ENCODE results near the gene SLC17A5. TPM values are rescaled to one million over a fixed set of nuclear protein-coding genes. Genes with fewer than 3 reads are reported as not detected.
"Not testable (repeated sequence)": the region's sequence is repeated elsewhere in the genome, so short reads cannot be mapped to it uniquely, and the experiment has no call there.

The SLC17A5 gene
- total RNA-seq, 2 experiments from 2014 or later: 5.0 to 5.7 TPM

- DNase-seq: no peak
- Mint-ChIP-seq H3K4me1 (ENCODE audit: low read depth) (no peaks in the 10 kb centered on the region), H3K9me3 (ENCODE audit: insufficient read depth) (no peaks in the 10 kb centered on the region), H3K27me3 (ENCODE audit: low read depth) (peaks cover 36% of the 10 kb centered on the region), H3K36me3 (ENCODE audit: low read depth) (peaks cover 3% of the 10 kb centered on the region), H3K4me3 (no peak overlapping the region), H3K27ac (no peak overlapping the region)
- POLR2A ChIA-PET: no interaction called here
- ATAC-seq: no peak
- CTCF ChIA-PET: interaction anchor here (1.6 to 4.8 kb wide), 2 partner anchors 12 to 45 kb away, joined by 7 to 21 read pairs; no protein-coding TSS in a partner anchor
Observed at GRCh38 chr6:73688351-73688750, 34.6 kb upstream of the SLC17A5 start.

- POLR2A ChIA-PET; H3K4me3 Mint-ChIP-seq; H3K27ac Mint-ChIP-seq; H3K9me3 Mint-ChIP-seq (ENCODE audit: insufficient read depth); ATAC-seq; H3K36me3 Mint-ChIP-seq (ENCODE audit: low read depth); DNase-seq; H3K4me1 Mint-ChIP-seq (ENCODE audit: low read depth): not testable (repeated sequence)
- peaks cover 31% of the 10 kb centered on the region for H3K27me3 Mint-ChIP-seq (ENCODE audit: low read depth)
- CTCF ChIA-PET: interaction anchor here (1.3 to 1.5 kb wide), 2 partner anchors 9 to 49 kb away, joined by 3 to 7 read pairs; no protein-coding TSS in a partner anchor
Observed at GRCh38 chr6:73683574-73683973, 29.8 kb upstream of the SLC17A5 start.

DNA sequence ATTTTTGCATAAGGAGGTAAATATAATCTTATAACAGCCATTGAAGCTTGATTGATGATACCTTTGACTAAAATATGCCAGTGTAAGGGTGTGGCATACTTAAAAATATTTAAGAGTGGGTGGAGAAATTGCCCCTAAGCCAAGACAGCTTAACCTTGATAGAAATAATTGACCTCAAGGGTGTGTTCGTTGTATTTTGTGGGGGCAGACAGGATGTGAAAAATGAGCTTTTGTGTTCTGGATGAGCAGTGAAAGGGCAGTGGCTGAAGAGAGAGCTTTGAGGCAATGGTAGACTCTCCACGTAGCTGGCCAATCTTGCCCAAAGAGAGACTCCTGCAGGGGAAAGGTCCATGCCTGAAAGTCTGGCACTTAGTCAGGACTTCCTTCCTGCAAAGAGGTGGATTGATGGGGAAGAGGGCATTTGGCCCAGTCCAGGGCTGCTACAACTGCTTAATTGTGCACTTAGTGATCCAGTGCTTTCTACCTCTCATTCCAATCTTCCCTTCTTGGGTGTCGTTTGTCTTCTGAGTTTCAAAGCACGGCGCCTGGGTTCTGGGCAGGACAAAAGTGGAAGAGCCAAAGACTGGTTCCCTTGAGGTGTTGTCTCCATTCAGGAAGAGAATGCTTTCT lies 26.6 kb upstream of the SLC17A5 start:
- no peak overlapping the region for H3K27ac Mint-ChIP-seq
- ATAC-seq: no peak
- H3K4me3 Mint-ChIP-seq: no peak overlapping the region
- no peak for DNase-seq
- H3K9me3 Mint-ChIP-seq (ENCODE audit: insufficient read depth): no peaks in the 10 kb centered on the region
- no peaks in the 10 kb centered on the region for H3K36me3 Mint-ChIP-seq (ENCODE audit: low read depth)
- CTCF ChIA-PET: interaction anchor here (1.0 to 1.4 kb wide), 4 partner anchors 10 to 53 kb away, joined by 3 to 6 read pairs (median 3); no protein-coding TSS in a partner anchor
- POLR2A ChIA-PET: no interaction called here
- H3K4me1 Mint-ChIP-seq (ENCODE audit: low read depth): peaks cover 2% of the 10 kb centered on the region
- H3K27me3 Mint-ChIP-seq (ENCODE audit: low read depth): peaks cover 18% of the 10 kb centered on the region

GRCh38 chr6:73679846-73680245 lies 26.1 kb upstream of the SLC17A5 start:
- DNase-seq; POLR2A ChIA-PET; ATAC-seq; H3K9me3 Mint-ChIP-seq (ENCODE audit: insufficient read depth); H3K4me3 Mint-ChIP-seq; H3K36me3 Mint-ChIP-seq (ENCODE audit: low read depth); H3K27ac Mint-ChIP-seq; H3K4me1 Mint-ChIP-seq (ENCODE audit: low read depth): not testable (repeated sequence)
- H3K27me3 Mint-ChIP-seq (ENCODE audit: low read depth): peaks cover 13% of the 10 kb centered on the region
- CTCF ChIA-PET: interaction anchor here (1.0 to 1.3 kb wide), 3 partner anchors 9 to 28 kb away, joined by 3 read pairs; no protein-coding TSS in a partner anchor

DNA sequence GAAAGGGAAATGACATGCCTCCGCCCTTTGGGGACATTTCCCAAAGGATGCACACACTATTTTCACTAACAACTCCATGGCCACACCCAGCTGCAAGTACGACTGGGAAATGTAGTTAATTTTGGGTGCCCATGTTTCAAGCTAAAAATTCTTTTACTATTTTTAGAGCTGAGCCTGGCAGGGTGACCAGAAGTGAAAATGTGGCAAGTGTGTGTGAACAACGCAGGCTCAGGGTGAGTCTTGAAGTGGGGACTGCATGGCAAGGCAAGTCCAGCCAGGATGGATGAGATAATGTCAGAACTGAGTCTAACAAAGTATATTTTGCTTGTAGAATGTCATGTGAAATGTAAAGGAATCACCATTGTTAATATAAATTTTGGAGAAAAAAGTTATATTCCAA lies 25.2 kb upstream of the SLC17A5 start:
- ATAC-seq: no peak
- no peaks in the 10 kb centered on the region for H3K9me3 Mint-ChIP-seq (ENCODE audit: insufficient read depth)
- no peak for DNase-seq
- CTCF ChIA-PET: interaction anchor here (7.5 kb wide), 1 partner anchor 52 kb away, joined by 105 read pairs; no protein-coding TSS in a partner anchor
- H3K4me3 Mint-ChIP-seq: no peak overlapping the region
- no peaks in the 10 kb centered on the region for H3K36me3 Mint-ChIP-seq (ENCODE audit: low read depth)
- H3K4me1 Mint-ChIP-seq (ENCODE audit: low read depth): peaks cover 3% of the 10 kb centered on the region
- H3K27ac Mint-ChIP-seq: no peak overlapping the region
- POLR2A ChIA-PET: no interaction called here
- peaks cover 9% of the 10 kb centered on the region for H3K27me3 Mint-ChIP-seq (ENCODE audit: low read depth)

DNA sequence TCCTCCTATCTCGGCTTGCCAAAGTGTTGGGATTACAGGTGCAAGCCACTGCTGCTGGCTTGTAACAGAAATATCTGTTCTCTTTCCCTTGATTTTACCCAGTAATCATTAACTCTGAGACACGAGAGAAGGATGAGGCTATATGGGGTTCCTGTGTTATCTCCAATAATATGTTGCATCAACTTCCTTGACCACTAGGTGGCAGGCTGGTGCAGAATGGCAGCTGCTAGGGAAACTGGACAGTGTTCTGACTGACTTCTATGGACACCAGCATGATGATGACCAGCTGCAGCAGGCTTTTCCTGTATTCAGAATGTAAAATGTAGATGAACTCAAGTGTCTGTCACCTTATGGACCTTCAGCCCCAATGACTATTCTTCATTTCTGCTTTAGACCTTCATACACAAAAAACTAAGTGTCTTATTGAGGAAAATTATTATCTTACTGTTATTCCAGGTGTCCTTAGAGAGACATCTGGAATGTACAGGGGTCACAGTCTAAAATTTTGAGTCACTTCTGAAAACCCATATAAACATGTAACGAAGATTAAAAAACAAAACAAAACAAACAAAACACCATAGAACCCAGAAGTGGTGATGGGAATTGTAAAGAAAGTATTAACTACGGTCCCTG lies 21.8 kb upstream of the SLC17A5 start:
- H3K27me3 Mint-ChIP-seq (ENCODE audit: low read depth): peaks cover 20% of the 10 kb centered on the region
- ATAC-seq: peak; percentile 94
- ChIA-PET POLR2A (no interaction called here), CTCF (interaction anchor here (0.6 to 7.5 kb wide), 18 partner anchors 10 to 177 kb away, joined by 3 to 105 read pairs (median 7); no protein-coding TSS in a partner anchor)
- DNase-seq: peak; percentile 81
- no peak overlapping the region for H3K4me3 Mint-ChIP-seq
- peaks cover 3% of the 10 kb centered on the region for H3K4me1 Mint-ChIP-seq (ENCODE audit: low read depth)
- no peak overlapping the region for H3K27ac Mint-ChIP-seq
- no peaks in the 10 kb centered on the region for H3K9me3 Mint-ChIP-seq (ENCODE audit: insufficient read depth)
- H3K36me3 Mint-ChIP-seq (ENCODE audit: low read depth): no peaks in the 10 kb centered on the region

GRCh38 chr6:73671911-73672685 lies 18.3 kb upstream of the SLC17A5 start:
- CTCF ChIA-PET: interaction anchor here (2.9 to 7.5 kb wide), 2 partner anchors 19 to 59 kb away, joined by 10 to 105 read pairs; partner anchors contain the start of gene SLC17A5
- Mint-ChIP-seq H3K36me3 (ENCODE audit: low read depth) (no peaks in the 10 kb centered on the region), H3K27me3 (ENCODE audit: low read depth) (peaks cover 36% of the 10 kb centered on the region), H3K4me1 (ENCODE audit: low read depth) (peaks cover 3% of the 10 kb centered on the region), H3K27ac (no peak overlapping the region), H3K9me3 (ENCODE audit: insufficient read depth) (no peaks in the 10 kb centered on the region), H3K4me3 (no peak overlapping the region)
- DNase-seq (no peak), ATAC-seq (no peak)
- POLR2A ChIA-PET: no interaction called here

GRCh38 chr6:73669005-73669404 lies 15.2 kb upstream of the SLC17A5 start:
- peaks cover 2% of the 10 kb centered on the region for H3K4me1 Mint-ChIP-seq (ENCODE audit: low read depth)
- no peak for ATAC-seq
- no peaks in the 10 kb centered on the region for H3K9me3 Mint-ChIP-seq (ENCODE audit: insufficient read depth)
- no peak overlapping the region for H3K27ac Mint-ChIP-seq
- ChIA-PET POLR2A (no interaction called here), CTCF (interaction anchor here (1.1 kb wide), 1 partner anchor 64 kb away, joined by 5 read pairs; no protein-coding TSS in a partner anchor)
- H3K4me3 Mint-ChIP-seq: no peak overlapping the region
- no peak for DNase-seq
- H3K36me3 Mint-ChIP-seq (ENCODE audit: low read depth): no peaks in the 10 kb centered on the region
- peaks cover 42% of the 10 kb centered on the region for H3K27me3 Mint-ChIP-seq (ENCODE audit: low read depth)

GRCh38 chr6:73667798-73668197 lies 14.0 kb upstream of the SLC17A5 start:
- no peaks in the 10 kb centered on the region for H3K9me3 Mint-ChIP-seq (ENCODE audit: insufficient read depth)
- CTCF ChIA-PET: interaction anchor here (2.3 kb wide), 1 partner anchor 15 kb away, joined by 6 read pairs; no protein-coding TSS in a partner anchor
- peaks cover 2% of the 10 kb centered on the region for H3K4me1 Mint-ChIP-seq (ENCODE audit: low read depth)
- DNase-seq: no peak
- no peak overlapping the region for H3K27ac Mint-ChIP-seq
- H3K4me3 Mint-ChIP-seq: no peak overlapping the region
- peaks cover 44% of the 10 kb centered on the region for H3K27me3 Mint-ChIP-seq (ENCODE audit: low read depth)
- POLR2A ChIA-PET: no interaction called here
- H3K36me3 Mint-ChIP-seq (ENCODE audit: low read depth): no peaks in the 10 kb centered on the region
- ATAC-seq: no peak

DNA sequence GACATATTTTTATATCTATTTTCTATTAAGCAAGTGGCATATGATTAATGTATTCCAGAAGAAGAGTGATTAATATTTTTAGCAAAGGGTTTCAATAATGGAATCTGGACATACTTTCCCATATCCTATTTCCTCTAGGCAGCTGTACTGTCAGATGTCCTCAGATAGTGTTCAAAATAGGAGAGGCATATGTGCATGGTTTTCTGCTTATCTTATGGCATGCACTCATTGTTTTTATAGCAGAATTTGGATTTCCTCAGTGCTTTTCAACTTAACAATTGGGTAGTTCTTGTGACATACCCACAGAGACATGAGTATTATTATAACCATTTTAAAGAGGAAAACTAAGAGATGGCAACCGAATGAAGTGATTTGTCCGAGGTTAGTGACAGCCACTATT lies 12.6 kb upstream of the SLC17A5 start:
- peaks cover 35% of the 10 kb centered on the region for H3K27me3 Mint-ChIP-seq (ENCODE audit: low read depth)
- H3K4me1 Mint-ChIP-seq (ENCODE audit: low read depth): peaks cover 2% of the 10 kb centered on the region
- ChIA-PET POLR2A (no interaction called here), CTCF (interaction anchor here (2.3 to 2.7 kb wide), 2 partner anchors 9 to 14 kb away, joined by 6 to 9 read pairs; no protein-coding TSS in a partner anchor)
- ATAC-seq: no peak
- H3K36me3 Mint-ChIP-seq (ENCODE audit: low read depth): no peaks in the 10 kb centered on the region
- no peak overlapping the region for H3K27ac Mint-ChIP-seq
- no peak overlapping the region for H3K4me3 Mint-ChIP-seq
- H3K9me3 Mint-ChIP-seq (ENCODE audit: insufficient read depth): no peaks in the 10 kb centered on the region
- DNase-seq: no peak

DNA sequence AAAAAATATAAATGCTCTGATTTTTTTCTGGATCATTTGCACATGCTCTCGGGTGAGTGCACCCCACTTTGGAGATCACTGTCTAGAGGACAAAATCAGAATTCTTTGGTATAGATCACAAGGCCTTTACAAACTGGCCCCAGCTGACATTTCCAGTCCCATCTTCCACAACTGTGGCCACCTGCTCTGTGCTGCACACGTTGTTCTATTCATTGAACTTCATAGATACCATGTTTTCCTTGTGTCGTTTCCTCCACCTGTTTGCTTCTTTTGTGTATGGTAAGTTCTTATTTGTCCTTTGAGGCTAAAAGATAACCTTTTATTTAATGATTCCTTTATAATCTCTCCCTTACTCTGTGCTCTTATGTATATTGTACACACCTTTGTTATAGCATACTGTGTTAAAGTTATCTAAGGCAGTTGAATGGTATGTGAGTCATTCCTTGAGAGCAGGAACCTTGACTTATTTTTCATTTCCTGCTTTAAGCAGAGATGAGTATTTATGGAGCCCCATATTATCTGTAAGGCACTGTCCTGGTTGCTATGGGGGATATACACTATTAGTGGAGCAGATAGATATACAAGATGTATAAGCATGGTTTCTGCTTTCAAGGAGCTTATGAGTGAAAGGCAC lies 12.0 kb upstream of the SLC17A5 start:
- no peak overlapping the region for H3K4me3 Mint-ChIP-seq

More for the DNA sequence above, 12.0 kb upstream of the SLC17A5 start:
- Mint-ChIP-seq H3K9me3 (ENCODE audit: insufficient read depth) (no peaks in the 10 kb centered on the region), H3K27ac (no peak overlapping the region), H3K27me3 (ENCODE audit: low read depth) (peaks cover 30% of the 10 kb centered on the region), H3K36me3 (ENCODE audit: low read depth) (no peaks in the 10 kb centered on the region), H3K4me1 (ENCODE audit: low read depth) (peaks cover 2% of the 10 kb centered on the region)
- DNase-seq (no peak), ATAC-seq (no peak)
- CTCF ChIA-PET: interaction anchor here (0.7 to 2.7 kb wide), 3 partner anchors 10 to 15 kb away, joined by 3 to 9 read pairs (median 6); no protein-coding TSS in a partner anchor
- POLR2A ChIA-PET: interaction anchor here (0.6 kb wide), 1 partner anchor 18 kb away, joined by 3 read pairs; no protein-coding TSS in a partner anchor
